Neural crest cell (in vitro differentiated cells): Measurements from ENCODE around the gene LAIR2. TPM values are rescaled to one million over a fixed set of nuclear protein-coding genes. Genes with fewer than 3 reads are reported as not detected.

Source experiments
- DNase-seq: peaks from one replicate; pipeline ENCODE4 v3.0.0; 2021; ENCODE audit warnings: low read depth, mixed read lengths, low spot score
- H3K27ac Mint-ChIP-seq: one replicate; pipeline ENCODE4 v1.8.0; 2021; ENCODE audit warnings: mild to moderate bottlenecking, mixed read lengths; ENCODE audit not compliant: unreplicated experiment
- H3K27me3 Mint-ChIP-seq: 2 replicates; pipeline ENCODE4 v1.8.0; 2021; ENCODE audit warnings: low read depth, mild to moderate bottlenecking, mixed read lengths
- H3K36me3 Mint-ChIP-seq: 2 replicates; pipeline ENCODE4 v1.8.0; 2021; ENCODE audit warnings: low read depth, mild to moderate bottlenecking, mixed read lengths
- H3K4me1 Mint-ChIP-seq: 2 replicates; pipeline ENCODE4 v1.8.0; 2021; ENCODE audit warnings: mixed read lengths
- H3K4me3 Mint-ChIP-seq: one replicate; pipeline ENCODE4 v1.8.0; 2021; ENCODE audit warnings: mild to moderate bottlenecking, mixed read lengths
- H3K9me3 Mint-ChIP-seq: 2 replicates; pipeline ENCODE4 v1.8.0; 2021; ENCODE audit warnings: mixed read lengths
- CTCF ChIP-seq: fragments of 200-600 bp; sonication (generic); conservative IDR thresholded peaks from 2 replicates; pipeline ENCODE4 v1.5.0; 2021; ENCODE audit warnings: antibody characterized with exemption, mild to moderate bottlenecking
- total RNA-seq: library from RNA; stranded (reverse); gene quantifications from 2 replicates; pipeline ENCODE4 v1.2.1, GENCODE V29; 2021

LAIR2 gene
- total RNA-seq, 1 donor from 2014 or later = not detected

GRCh38 chr19:54456423-54457373 lies 45.9 kb upstream of the LAIR2 start:
- H3K36me3 Mint-ChIP-seq = peaks cover 12% of the 10 kb centered on the region
- no peaks in the 10 kb centered on the region for H3K9me3 Mint-ChIP-seq
- TF ChIP-seq CTCF = no peak
- H3K4me3 Mint-ChIP-seq = no peak overlapping the region
- H3K27me3 Mint-ChIP-seq = peaks cover 2% of the 10 kb centered on the region
- no peak overlapping the region for H3K27ac Mint-ChIP-seq
- H3K4me1 Mint-ChIP-seq = no peaks in the 10 kb centered on the region
- DNase-seq = no peak

DNA sequence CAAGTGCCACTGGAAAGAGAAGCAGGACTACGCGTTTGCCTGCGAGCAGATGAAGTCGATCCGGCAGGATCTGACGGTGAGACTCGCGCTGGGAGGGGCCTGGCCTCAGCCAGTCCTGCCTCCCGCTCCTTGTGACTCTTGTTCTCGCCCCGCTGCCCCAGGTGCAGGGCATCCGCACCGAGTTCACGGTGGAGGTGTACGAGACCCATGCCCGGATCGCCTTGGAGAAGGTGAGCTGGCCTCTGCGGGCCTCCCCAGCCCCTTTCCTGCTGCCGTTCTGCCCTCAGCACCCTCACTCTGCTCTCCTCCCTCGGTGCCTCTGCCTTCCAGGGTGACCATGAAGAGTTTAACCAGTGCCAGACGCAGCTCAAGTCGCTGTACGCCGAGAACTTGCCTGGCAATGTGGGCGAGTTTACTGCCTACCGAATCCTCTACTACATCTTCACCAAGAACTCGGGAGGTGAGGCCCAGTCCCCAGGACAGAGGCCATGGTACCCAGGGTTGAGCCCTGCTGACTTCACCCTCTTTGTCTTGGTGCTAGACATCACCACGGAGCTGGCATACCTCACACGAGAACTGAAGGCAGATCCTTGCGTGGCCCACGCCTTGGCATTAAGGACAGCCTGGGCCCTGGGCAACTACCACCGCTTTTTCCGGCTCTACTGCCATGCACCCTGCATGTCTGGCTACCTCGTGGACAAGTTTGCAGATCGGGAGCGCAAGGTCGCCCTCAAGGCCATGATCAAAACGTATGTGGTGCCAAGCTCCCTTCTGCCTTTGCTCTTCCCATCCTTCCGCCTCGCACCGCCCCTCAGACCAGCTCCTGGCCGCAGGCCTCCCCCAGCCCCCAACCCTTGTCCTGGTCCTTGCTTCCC lies 44.6 kb upstream of the LAIR2 start:
- Mint-ChIP-seq H3K4me1 (no peaks in the 10 kb centered on the region), H3K36me3 (peaks cover 11% of the 10 kb centered on the region), H3K27ac (no peak overlapping the region), H3K9me3 (no peaks in the 10 kb centered on the region), H3K4me3 (peak overlapping the region; percentile 80), H3K27me3 (peaks cover 2% of the 10 kb centered on the region)
- DNase-seq = no peak
- TF ChIP-seq CTCF = no peak

DNA sequence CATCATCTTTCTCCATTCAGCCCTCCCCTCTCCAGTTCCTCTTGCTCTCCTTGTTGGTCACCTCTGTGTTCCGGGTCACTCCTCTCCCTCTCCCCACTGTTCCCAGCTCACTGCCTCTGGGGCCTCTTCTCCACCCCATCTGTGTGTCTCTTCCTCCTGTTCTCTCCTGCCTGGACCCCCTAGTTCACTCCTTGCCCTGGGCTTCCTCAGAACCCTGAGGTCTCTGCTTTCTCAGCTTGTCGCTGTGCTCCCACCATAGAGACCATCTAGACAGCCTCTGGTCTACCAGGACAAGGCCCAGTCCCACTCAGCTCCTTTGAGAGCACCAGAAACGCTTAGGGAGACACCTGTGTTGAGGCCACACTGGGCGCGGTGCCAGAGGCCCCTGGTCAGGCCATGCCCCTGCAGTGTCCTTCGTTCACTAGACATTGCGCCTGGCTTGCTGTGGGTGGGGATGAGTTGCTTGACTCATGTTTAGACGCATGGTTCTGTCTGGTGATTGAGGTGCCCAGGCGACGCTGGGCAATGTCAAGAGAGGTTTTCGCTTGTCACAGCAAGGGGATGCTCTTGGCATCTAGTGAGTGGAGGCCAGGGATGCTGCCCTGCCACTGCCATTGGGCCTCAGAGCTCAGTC lies 43.9 kb upstream of the LAIR2 start:
- H3K9me3 Mint-ChIP-seq = no peaks in the 10 kb centered on the region
- peaks cover 3% of the 10 kb centered on the region for H3K4me1 Mint-ChIP-seq
- DNase-seq = no peak
- H3K27ac Mint-ChIP-seq = no peak overlapping the region
- peak overlapping the region; percentile 80 for H3K4me3 Mint-ChIP-seq
- peaks cover 9% of the 10 kb centered on the region for H3K36me3 Mint-ChIP-seq
- H3K27me3 Mint-ChIP-seq = peaks cover 5% of the 10 kb centered on the region
- TF ChIP-seq CTCF = no peak

GRCh38 chr19:54459282-54460229 lies 43.1 kb upstream of the LAIR2 start:
- peaks cover 10% of the 10 kb centered on the region for H3K4me1 Mint-ChIP-seq
- H3K9me3 Mint-ChIP-seq = no peaks in the 10 kb centered on the region
- DNase-seq = no peak
- TF ChIP-seq CTCF = no peak
- no peak overlapping the region for H3K27ac Mint-ChIP-seq
- H3K27me3 Mint-ChIP-seq = peaks cover 11% of the 10 kb centered on the region
- H3K36me3 Mint-ChIP-seq = peaks cover 8% of the 10 kb centered on the region
- H3K4me3 Mint-ChIP-seq = peak overlapping the region; percentile 82
